Measurements from ENCODE around the gene BTBD17. TPM values are rescaled to one million over a fixed set of nuclear protein-coding genes. Genes with fewer than 3 reads are reported as not detected.

The BTBD17 gene
- total and polyA plus RNA-seq, 2 experiments from 2014 or later, result 1.9 to 5.0 TPM

DNA sequence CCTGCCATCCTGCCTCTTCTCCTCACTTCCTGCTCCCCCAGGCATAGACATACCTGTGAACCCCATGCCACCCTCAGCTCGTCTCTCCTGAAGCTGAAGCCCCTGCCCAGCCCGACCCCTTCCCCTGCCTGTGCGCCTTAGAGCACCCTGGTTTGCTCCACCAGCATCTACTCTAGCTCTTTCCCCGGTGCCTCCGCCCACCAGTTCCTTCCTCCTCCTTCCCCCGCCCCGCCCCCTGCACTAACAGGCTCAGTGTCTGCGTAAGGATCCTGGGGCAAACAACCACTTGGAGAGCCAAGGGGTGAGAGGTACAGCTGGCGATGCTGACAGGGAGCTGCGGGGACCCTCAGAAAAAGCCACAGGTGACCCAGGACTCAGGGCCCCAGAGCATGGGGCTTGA lies 7.6 kb upstream of the BTBD17 start:
- Histone ChIP-seq H4K20me1 (replicated peaks; ENCODE audit: insufficient read depth) (no peaks in the 10 kb centered on the region), H3K4me3 (no peak overlapping the region), H3K4me2 (no peak overlapping the region), H2AFZ (no peak overlapping the region), H3K27me3 (ENCODE audit: insufficient read depth) (no peaks in the 10 kb centered on the region), H3K36me3 (ENCODE audit: insufficient read depth) (no peaks in the 10 kb centered on the region), H3F3A (replicated peaks; ENCODE audit: low read depth) (no peaks in the 10 kb centered on the region), H3K79me2 (replicated peaks; ENCODE audit: insufficient read depth) (no peaks in the 10 kb centered on the region), H3K27ac (ENCODE audit: low read depth) (no peak overlapping the region), H3K4me1 (ENCODE audit: insufficient read depth) (no peaks in the 10 kb centered on the region), H3K9me2 (ENCODE audit: insufficient read depth) (no peaks in the 10 kb centered on the region)
- Mint-ChIP-seq H3K4me3 (no peak overlapping the region), H3K9me3 (no peaks in the 10 kb centered on the region), H3K4me1 (peaks cover 9% of the 10 kb centered on the region), H3K36me3 (ENCODE audit: low read depth) (no peaks in the 10 kb centered on the region), H3K27ac (no peak overlapping the region), H3K27me3 (ENCODE audit: insufficient read depth, low read depth, poor library complexity) (peaks cover 11% of the 10 kb centered on the region)
- DNase-seq (ENCODE audit: low spot score), result peak; percentile 66
- ATAC-seq, result peak; percentile 82
- no peak for TF ChIP-seq STAT1 (IDR thresholded peaks at IDR 0.05; ENCODE audit: unreplicated experiment)
- TF ChIP-seq EZH2 (IDR thresholded peaks at IDR 0.05; ENCODE audit: low read depth, unreplicated experiment), result no peak
- no peak for TF ChIP-seq EZH2phosphoT487 (IDR thresholded peaks at IDR 0.05; ENCODE audit: unreplicated experiment)
- TF ChIP-seq POLR2AphosphoS5 (IDR thresholded peaks at IDR 0.05; ENCODE audit: low read depth), result no peak
- no peak for TF ChIP-seq JUNB (IDR thresholded peaks at IDR 0.05; ENCODE audit: unreplicated experiment)
- TF ChIP-seq, protein P1, sequence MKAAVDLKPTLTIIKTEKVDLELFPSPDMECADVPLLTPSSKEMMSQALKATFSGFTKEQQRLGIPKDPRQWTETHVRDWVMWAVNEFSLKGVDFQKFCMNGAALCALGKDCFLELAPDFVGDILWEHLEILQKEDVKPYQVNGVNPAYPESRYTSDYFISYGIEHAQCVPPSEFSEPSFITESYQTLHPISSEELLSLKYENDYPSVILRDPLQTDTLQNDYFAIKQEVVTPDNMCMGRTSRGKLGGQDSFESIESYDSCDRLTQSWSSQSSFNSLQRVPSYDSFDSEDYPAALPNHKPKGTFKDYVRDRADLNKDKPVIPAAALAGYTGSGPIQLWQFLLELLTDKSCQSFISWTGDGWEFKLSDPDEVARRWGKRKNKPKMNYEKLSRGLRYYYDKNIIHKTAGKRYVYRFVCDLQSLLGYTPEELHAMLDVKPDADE (IDR thresholded peaks at IDR 0.05), result no peak
- TF ChIP-seq, protein P2, sequence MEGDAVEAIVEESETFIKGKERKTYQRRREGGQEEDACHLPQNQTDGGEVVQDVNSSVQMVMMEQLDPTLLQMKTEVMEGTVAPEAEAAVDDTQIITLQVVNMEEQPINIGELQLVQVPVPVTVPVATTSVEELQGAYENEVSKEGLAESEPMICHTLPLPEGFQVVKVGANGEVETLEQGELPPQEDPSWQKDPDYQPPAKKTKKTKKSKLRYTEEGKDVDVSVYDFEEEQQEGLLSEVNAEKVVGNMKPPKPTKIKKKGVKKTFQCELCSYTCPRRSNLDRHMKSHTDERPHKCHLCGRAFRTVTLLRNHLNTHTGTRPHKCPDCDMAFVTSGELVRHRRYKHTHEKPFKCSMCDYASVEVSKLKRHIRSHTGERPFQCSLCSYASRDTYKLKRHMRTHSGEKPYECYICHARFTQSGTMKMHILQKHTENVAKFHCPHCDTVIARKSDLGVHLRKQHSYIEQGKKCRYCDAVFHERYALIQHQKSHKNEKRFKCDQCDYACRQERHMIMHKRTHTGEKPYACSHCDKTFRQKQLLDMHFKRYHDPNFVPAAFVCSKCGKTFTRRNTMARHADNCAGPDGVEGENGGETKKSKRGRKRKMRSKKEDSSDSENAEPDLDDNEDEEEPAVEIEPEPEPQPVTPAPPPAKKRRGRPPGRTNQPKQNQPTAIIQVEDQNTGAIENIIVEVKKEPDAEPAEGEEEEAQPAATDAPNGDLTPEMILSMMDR (conservative IDR thresholded peaks at IDR 0.05; ENCODE audit: low read depth in 2 of 2), result no peak
- TF ChIP-seq CREB1 (CRISPR knock-in tag; IDR thresholded peaks at IDR 0.05; ENCODE audit: low read depth), result no peak
- TF ChIP-seq ZNF331 (CRISPR knock-in tag; IDR thresholded peaks at IDR 0.05; ENCODE audit: low read depth), result no peak
- no peak for TF ChIP-seq NANOG (IDR thresholded peaks at IDR 0.05; ENCODE audit: borderline replicate concordance)
- TF ChIP-seq, protein P3, sequence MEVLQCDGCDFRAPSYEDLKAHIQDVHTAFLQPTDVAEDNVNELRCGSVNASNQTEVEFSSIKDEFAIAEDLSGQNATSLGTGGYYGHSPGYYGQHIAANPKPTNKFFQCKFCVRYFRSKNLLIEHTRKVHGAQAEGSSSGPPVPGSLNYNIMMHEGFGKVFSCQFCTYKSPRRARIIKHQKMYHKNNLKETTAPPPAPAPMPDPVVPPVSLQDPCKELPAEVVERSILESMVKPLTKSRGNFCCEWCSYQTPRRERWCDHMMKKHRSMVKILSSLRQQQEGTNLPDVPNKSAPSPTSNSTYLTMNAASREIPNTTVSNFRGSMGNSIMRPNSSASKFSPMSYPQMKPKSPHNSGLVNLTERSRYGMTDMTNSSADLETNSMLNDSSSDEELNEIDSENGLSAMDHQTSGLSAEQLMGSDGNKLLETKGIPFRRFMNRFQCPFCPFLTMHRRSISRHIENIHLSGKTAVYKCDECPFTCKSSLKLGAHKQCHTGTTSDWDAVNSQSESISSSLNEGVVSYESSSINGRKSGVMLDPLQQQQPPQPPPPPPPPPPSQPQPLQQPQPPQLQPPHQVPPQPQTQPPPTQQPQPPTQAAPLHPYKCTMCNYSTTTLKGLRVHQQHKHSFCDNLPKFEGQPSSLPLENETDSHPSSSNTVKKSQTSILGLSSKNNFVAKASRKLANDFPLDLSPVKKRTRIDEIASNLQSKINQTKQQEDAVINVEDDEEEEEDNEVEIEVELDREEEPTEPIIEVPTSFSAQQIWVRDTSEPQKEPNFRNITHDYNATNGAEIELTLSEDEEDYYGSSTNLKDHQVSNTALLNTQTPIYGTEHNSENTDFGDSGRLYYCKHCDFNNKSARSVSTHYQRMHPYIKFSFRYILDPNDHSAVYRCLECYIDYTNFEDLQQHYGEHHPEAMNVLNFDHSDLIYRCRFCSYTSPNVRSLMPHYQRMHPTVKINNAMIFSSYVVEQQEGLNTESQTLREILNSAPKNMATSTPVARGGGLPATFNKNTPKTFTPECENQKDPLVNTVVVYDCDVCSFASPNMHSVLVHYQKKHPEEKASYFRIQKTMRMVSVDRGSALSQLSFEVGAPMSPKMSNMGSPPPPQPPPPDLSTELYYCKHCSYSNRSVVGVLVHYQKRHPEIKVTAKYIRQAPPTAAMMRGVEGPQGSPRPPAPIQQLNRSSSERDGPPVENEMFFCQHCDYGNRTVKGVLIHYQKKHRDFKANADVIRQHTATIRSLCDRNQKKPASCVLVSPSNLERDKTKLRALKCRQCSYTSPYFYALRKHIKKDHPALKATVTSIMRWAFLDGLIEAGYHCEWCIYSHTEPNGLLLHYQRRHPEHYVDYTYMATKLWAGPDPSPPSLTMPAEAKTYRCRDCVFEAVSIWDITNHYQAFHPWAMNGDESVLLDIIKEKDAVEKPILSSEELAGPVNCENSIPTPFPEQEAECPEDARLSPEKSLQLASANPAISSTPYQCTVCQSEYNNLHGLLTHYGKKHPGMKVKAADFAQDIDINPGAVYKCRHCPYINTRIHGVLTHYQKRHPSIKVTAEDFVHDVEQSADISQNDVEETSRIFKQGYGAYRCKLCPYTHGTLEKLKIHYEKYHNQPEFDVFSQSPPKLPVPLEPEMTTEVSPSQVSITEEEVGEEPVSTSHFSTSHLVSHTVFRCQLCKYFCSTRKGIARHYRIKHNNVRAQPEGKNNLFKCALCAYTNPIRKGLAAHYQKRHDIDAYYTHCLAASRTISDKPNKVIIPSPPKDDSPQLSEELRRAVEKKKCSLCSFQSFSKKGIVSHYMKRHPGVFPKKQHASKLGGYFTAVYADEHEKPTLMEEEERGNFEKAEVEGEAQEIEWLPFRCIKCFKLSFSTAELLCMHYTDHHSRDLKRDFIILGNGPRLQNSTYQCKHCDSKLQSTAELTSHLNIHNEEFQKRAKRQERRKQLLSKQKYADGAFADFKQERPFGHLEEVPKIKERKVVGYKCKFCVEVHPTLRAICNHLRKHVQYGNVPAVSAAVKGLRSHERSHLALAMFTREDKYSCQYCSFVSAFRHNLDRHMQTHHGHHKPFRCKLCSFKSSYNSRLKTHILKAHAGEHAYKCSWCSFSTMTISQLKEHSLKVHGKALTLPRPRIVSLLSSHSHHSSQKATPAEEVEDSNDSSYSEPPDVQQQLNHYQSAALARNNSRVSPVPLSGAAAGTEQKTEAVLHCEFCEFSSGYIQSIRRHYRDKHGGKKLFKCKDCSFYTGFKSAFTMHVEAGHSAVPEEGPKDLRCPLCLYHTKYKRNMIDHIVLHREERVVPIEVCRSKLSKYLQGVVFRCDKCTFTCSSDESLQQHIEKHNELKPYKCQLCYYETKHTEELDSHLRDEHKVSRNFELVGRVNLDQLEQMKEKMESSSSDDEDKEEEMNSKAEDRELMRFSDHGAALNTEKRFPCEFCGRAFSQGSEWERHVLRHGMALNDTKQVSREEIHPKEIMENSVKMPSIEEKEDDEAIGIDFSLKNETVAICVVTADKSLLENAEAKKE (CRISPR knock-in tag; IDR thresholded peaks at IDR 0.05), result no peak
- TF ChIP-seq, protein P4, sequence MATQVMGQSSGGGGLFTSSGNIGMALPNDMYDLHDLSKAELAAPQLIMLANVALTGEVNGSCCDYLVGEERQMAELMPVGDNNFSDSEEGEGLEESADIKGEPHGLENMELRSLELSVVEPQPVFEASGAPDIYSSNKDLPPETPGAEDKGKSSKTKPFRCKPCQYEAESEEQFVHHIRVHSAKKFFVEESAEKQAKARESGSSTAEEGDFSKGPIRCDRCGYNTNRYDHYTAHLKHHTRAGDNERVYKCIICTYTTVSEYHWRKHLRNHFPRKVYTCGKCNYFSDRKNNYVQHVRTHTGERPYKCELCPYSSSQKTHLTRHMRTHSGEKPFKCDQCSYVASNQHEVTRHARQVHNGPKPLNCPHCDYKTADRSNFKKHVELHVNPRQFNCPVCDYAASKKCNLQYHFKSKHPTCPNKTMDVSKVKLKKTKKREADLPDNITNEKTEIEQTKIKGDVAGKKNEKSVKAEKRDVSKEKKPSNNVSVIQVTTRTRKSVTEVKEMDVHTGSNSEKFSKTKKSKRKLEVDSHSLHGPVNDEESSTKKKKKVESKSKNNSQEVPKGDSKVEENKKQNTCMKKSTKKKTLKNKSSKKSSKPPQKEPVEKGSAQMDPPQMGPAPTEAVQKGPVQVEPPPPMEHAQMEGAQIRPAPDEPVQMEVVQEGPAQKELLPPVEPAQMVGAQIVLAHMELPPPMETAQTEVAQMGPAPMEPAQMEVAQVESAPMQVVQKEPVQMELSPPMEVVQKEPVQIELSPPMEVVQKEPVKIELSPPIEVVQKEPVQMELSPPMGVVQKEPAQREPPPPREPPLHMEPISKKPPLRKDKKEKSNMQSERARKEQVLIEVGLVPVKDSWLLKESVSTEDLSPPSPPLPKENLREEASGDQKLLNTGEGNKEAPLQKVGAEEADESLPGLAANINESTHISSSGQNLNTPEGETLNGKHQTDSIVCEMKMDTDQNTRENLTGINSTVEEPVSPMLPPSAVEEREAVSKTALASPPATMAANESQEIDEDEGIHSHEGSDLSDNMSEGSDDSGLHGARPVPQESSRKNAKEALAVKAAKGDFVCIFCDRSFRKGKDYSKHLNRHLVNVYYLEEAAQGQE (IDR thresholded peaks at IDR 0.05; ENCODE audit: unreplicated experiment), result no peak
- no peak for TF ChIP-seq ZNF114 (CRISPR knock-in tag; IDR thresholded peaks at IDR 0.05)

All from GM23338 (cell line).